Breast epithelium (tissue), 3 donors: Measurements from ENCODE around the gene UGT1A10.

Source experiments
- CTCF ChIP-seq, 3 donors: fragments of 450-650 bp; IDR thresholded peaks; one replicate each; pipeline ENCODE4 v1.5.1; 2016 to 2017; ENCODE audit warnings: antibody characterized with exemption in 3 of 3, mild to moderate bottlenecking in 3 of 3, moderate library complexity in 3 of 3
- POLR2A ChIP-seq: fragments of 450-650 bp; IDR thresholded peaks from one replicate; pipeline ENCODE4 v1.6.1; 2016; ENCODE audit warnings: antibody characterized with exemption, mild to moderate bottlenecking, moderate library complexity

- no peak for TF ChIP-seq CTCF (IDR thresholded peaks at IDR 0.05)
- no peak for TF ChIP-seq POLR2A
Measured at GRCh38 chr2:233810385-233810784, 174.1 kb downstream of the UGT1A10 start.
